H9 (cell line): ENCODE data around the gene CRYGA. TPM values are rescaled to one million over a fixed set of nuclear protein-coding genes. Genes with fewer than 3 reads are reported as not detected.

Experiments
- DNase-seq: peaks from one replicate; pipeline ENCODE4 v3.0.0-alpha.2; 2017
- H2AFZ ChIP-seq: one replicate; pipeline ENCODE4 v1.6.1; 2013; ENCODE audit warnings: mild to moderate bottlenecking, low read length, control low read depth, moderate library complexity
- H2AK5ac ChIP-seq: 2 replicates; pipeline ENCODE4 v1.6.1; 2013; ENCODE audit warnings: low read length, control low read depth, mixed read lengths; ENCODE audit not compliant: insufficient read length
- H2BK120ac ChIP-seq: one replicate; pipeline ENCODE4 v1.6.1; 2013; ENCODE audit warnings: low read depth, mild to moderate bottlenecking, low read length, control low read depth, inconsistent platforms; ENCODE audit not compliant: poor library complexity, severe bottlenecking
- H2BK12ac ChIP-seq: 2 replicates; pipeline ENCODE4 v1.6.1; 2013; ENCODE audit warnings: low read length, control low read depth, mixed read lengths, low read depth; ENCODE audit not compliant: insufficient read length
- H2BK15ac ChIP-seq: 2 replicates; pipeline ENCODE4 v1.6.1; 2013; ENCODE audit warnings: low read depth, low read length, control low read depth
- H2BK20ac ChIP-seq: one replicate; pipeline ENCODE4 v1.6.1; 2013; ENCODE audit warnings: low read depth, mild to moderate bottlenecking, low read length, control low read depth, inconsistent platforms; ENCODE audit not compliant: poor library complexity, severe bottlenecking
- H2BK5ac ChIP-seq: 2 replicates; pipeline ENCODE4 v1.6.1; 2013; ENCODE audit warnings: low read length, control low read depth, mixed read lengths; ENCODE audit not compliant: insufficient read length
- H3K14ac ChIP-seq: 2 replicates; pipeline ENCODE4 v1.6.1; 2013; ENCODE audit warnings: low read length, control low read depth; ENCODE audit not compliant: insufficient read depth
- H3K18ac ChIP-seq: 2 replicates; pipeline ENCODE4 v1.6.1; 2013; ENCODE audit warnings: low read depth, mild to moderate bottlenecking, mixed read lengths, low read length, control low read depth; ENCODE audit not compliant: insufficient read length
- H3K23ac ChIP-seq: 2 replicates; pipeline ENCODE4 v1.6.1; 2013; ENCODE audit warnings: low read length, control low read depth, mixed read lengths, low read depth; ENCODE audit not compliant: insufficient read length
- H3K23me2 ChIP-seq: 2 replicates; pipeline ENCODE4 v1.6.1; 2013; ENCODE audit warnings: low read depth, mild to moderate bottlenecking, mixed read lengths, low read length, control low read depth; ENCODE audit not compliant: insufficient read length, poor library complexity, severe bottlenecking
- H3K27ac ChIP-seq: 2 replicates; pipeline ENCODE4 v1.5.1; 2013; ENCODE audit warnings: low read length, control low read depth, mixed read lengths, low read depth; ENCODE audit not compliant: insufficient read length
- H3K27me3 ChIP-seq: 2 replicates; pipeline ENCODE4 v1.6.1; 2013; ENCODE audit warnings: low read length, control low read depth, inconsistent platforms; ENCODE audit not compliant: insufficient read depth
- H3K4ac ChIP-seq: 2 replicates; pipeline ENCODE4 v1.6.1; 2013; ENCODE audit warnings: low read depth, mild to moderate bottlenecking, control low read depth, inconsistent platforms, low read length, moderate library complexity
- H3K4me1 ChIP-seq: 2 replicates; pipeline ENCODE4 v1.6.1; 2013; ENCODE audit warnings: low read length, control low read depth, inconsistent platforms; ENCODE audit not compliant: insufficient read depth
- H3K4me2 ChIP-seq: 2 replicates; pipeline ENCODE4 v1.6.1; 2013; ENCODE audit warnings: low read length, control low read depth, mixed read lengths; ENCODE audit not compliant: insufficient read length, insufficient read depth
- H3K56ac ChIP-seq: 2 replicates; pipeline ENCODE4 v1.6.1; 2013; ENCODE audit warnings: low read depth, mild to moderate bottlenecking, mixed read lengths, low read length, control low read depth; ENCODE audit not compliant: insufficient read length
- H3K79me1 ChIP-seq: 2 replicates; pipeline ENCODE4 v1.6.1; 2013; ENCODE audit warnings: low read depth, mild to moderate bottlenecking, moderate library complexity, low read length, control low read depth, inconsistent platforms; ENCODE audit not compliant: insufficient read depth, poor library complexity, severe bottlenecking
- H3K79me2 ChIP-seq: 2 replicates; pipeline ENCODE4 v1.6.1; 2013; ENCODE audit warnings: low read length, control low read depth, inconsistent platforms; ENCODE audit not compliant: insufficient read depth
- H3K9ac ChIP-seq: 2 replicates; pipeline ENCODE4 v1.6.1; 2013; ENCODE audit warnings: low read length, control low read depth, mixed read lengths; ENCODE audit not compliant: insufficient read length; ENCODE audit errors: extremely low read depth
- H3K9me3 ChIP-seq: one replicate; pipeline ENCODE4 v1.6.1; 2013; ENCODE audit warnings: low read depth, low read length, inconsistent platforms; ENCODE audit not compliant: control insufficient read depth
- H3T11ph ChIP-seq: one replicate; pipeline ENCODE4 v1.6.1; 2013; ENCODE audit warnings: mild to moderate bottlenecking, low read length, control low read depth, inconsistent platforms
- H4K20me1 ChIP-seq: one replicate; pipeline ENCODE4 v1.6.1; 2013; ENCODE audit not compliant: control insufficient read depth, insufficient read length, insufficient read depth
- H4K5ac ChIP-seq: 2 replicates; pipeline ENCODE4 v1.6.1; 2013; ENCODE audit warnings: low read depth, mild to moderate bottlenecking, mixed read lengths, low read length, control low read depth; ENCODE audit not compliant: insufficient read length
- H4K8ac ChIP-seq: replicated peaks from 2 replicates; pipeline ENCODE4 v1.6.1; 2013; ENCODE audit warnings: low read length, control low read depth, mixed read lengths, low read depth; ENCODE audit not compliant: insufficient read length
- H4K91ac ChIP-seq: 2 replicates; pipeline ENCODE4 v1.6.1; 2013; ENCODE audit warnings: low read depth, mild to moderate bottlenecking, moderate library complexity, mixed read lengths, low read length, control low read depth; ENCODE audit not compliant: insufficient read length
- H3K27ac Mint-ChIP-seq, 3 experiments: 2 replicates in 2 of 3; 3 replicates in 1 of 3; pipeline ENCODE4 v1.8.0; 2020 to 2021; ENCODE audit warnings: mixed read lengths in 3 of 3, mild to moderate bottlenecking in 1 of 3, moderate library complexity in 1 of 3
- H3K27me3 Mint-ChIP-seq: 2 replicates; pipeline ENCODE4 v1.8.0; 2021; ENCODE audit warnings: low read depth, mild to moderate bottlenecking, moderate library complexity, mixed read lengths
- H3K36me3 Mint-ChIP-seq, 3 experiments: 2 replicates in 2 of 3; 3 replicates in 1 of 3; pipeline ENCODE4 v1.8.0; 2020 to 2021; ENCODE audit warnings: low read depth in 3 of 3, mixed read lengths in 3 of 3; ENCODE audit not compliant: insufficient read depth in 1 of 3
- H3K4me1 Mint-ChIP-seq, 2 experiments: 2 replicates each; pipeline ENCODE4 v1.8.0; 2020; ENCODE audit warnings: mixed read lengths in 2 of 2
- H3K4me3 Mint-ChIP-seq, 2 experiments: 2 replicates in 1 of 2; 3 replicates in 1 of 2; pipeline ENCODE4 v1.8.0; 2020 to 2021; ENCODE audit warnings: mild to moderate bottlenecking in 2 of 2, mixed read lengths in 2 of 2, moderate library complexity in 1 of 2
- H3K9me3 Mint-ChIP-seq, 2 experiments: 2 replicates in 1 of 2; 3 replicates in 1 of 2; pipeline ENCODE4 v1.8.0; 2020; ENCODE audit warnings: mild to moderate bottlenecking in 2 of 2, mixed read lengths in 2 of 2, moderate library complexity in 1 of 2
- WGBS: extraction: QIAGEN DNeasy Blood & Tissue Kit; methylation state at CpG from one replicate; pipeline ENCODE4 v1.1.7; 2013; ENCODE audit warnings: missing lambda C conversion rate, low lambda C conversion rate, mixed read lengths; ENCODE audit not compliant: insufficient read length; ENCODE audit errors: extremely low coverage; 5-methylcytosine and 5-hydroxymethylcytosine counted together
- total RNA-seq: library from RNA; stranded (reverse); gene quantifications from 2 replicates; pipeline ENCODE4 v1.2.1, GENCODE V29; 2021
- TF ChIP-seq, protein P1 (sequence below): fragments of 200-600 bp; sonication (generic); conservative IDR thresholded peaks from 3 replicates; pipeline ENCODE4 v1.8.0; 2021; ENCODE audit warnings: antibody characterized with exemption, mild to moderate bottlenecking

CRYGA gene
- total RNA-seq, 1 experiment from 2014 or later = not detected

DNA sequence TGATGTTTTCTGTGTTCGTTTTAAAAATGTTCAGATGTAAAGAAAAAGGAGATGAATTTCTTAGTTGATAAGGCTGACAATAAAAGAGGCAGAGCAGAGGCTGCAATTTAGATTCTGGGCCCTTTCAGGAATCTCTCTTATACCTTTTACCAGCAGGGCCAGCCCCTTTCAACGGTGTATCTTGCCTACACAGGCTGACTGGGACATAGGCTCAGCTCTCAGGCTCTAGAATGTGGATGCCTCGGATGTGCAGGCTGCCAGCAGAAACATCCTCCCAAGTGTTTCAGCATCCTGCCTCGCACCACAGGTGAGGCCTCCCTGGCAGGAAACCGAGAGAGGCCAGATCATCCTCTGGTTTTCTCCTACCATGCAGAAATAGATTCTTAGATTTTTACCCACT, 23.1 kb upstream of the CRYGA start:
- H3K18ac ChIP-seq = no peak overlapping the region
- H2BK5ac ChIP-seq = no peak overlapping the region
- no peaks in the 10 kb centered on the region for H4K20me1 ChIP-seq
- H3T11ph ChIP-seq = no peak overlapping the region
- no peaks in the 10 kb centered on the region for H3K9me3 Mint-ChIP-seq
- H3K23ac ChIP-seq = no peak overlapping the region
- no peak overlapping the region; a peak in 2 of 7 replicates for H3K27ac Mint-ChIP-seq
- no peaks in the 10 kb centered on the region for H3K27me3 ChIP-seq
- no peak overlapping the region for H3K14ac ChIP-seq
- H3K9me3 ChIP-seq = no peaks in the 10 kb centered on the region
- no peak overlapping the region for H2BK12ac ChIP-seq
- H3K4me3 Mint-ChIP-seq = peak overlapping the region in 1 of 2 experiments; percentile 45; a peak in 2 of 5 replicates
- no peaks in the 10 kb centered on the region for H3K27me3 Mint-ChIP-seq
- no peak overlapping the region for H3K27ac ChIP-seq
- H3K36me3 Mint-ChIP-seq = no peaks in the 10 kb centered on the region
- H3K4me1 ChIP-seq = peaks cover 8% of the 10 kb centered on the region
- no peak overlapping the region for H3K9ac ChIP-seq
- H2BK20ac ChIP-seq = no peak overlapping the region
- no peak overlapping the region for H4K5ac ChIP-seq
- H3K79me2 ChIP-seq = no peaks in the 10 kb centered on the region
- no peak overlapping the region for H3K4me2 ChIP-seq
- no peak overlapping the region for H4K8ac ChIP-seq
- no CpG with 5 or more reads among the region's 5 CpGs for WGBS
- H2AK5ac ChIP-seq = no peak overlapping the region
- no peak overlapping the region for H2BK15ac ChIP-seq
- TF ChIP-seq, protein P1, sequence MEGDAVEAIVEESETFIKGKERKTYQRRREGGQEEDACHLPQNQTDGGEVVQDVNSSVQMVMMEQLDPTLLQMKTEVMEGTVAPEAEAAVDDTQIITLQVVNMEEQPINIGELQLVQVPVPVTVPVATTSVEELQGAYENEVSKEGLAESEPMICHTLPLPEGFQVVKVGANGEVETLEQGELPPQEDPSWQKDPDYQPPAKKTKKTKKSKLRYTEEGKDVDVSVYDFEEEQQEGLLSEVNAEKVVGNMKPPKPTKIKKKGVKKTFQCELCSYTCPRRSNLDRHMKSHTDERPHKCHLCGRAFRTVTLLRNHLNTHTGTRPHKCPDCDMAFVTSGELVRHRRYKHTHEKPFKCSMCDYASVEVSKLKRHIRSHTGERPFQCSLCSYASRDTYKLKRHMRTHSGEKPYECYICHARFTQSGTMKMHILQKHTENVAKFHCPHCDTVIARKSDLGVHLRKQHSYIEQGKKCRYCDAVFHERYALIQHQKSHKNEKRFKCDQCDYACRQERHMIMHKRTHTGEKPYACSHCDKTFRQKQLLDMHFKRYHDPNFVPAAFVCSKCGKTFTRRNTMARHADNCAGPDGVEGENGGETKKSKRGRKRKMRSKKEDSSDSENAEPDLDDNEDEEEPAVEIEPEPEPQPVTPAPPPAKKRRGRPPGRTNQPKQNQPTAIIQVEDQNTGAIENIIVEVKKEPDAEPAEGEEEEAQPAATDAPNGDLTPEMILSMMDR = no peak
- no peak overlapping the region for H3K56ac ChIP-seq
- no peak for DNase-seq
- no peak overlapping the region for H4K91ac ChIP-seq
- no peak overlapping the region for H2BK120ac ChIP-seq
- H3K23me2 ChIP-seq = peaks cover 4% of the 10 kb centered on the region
- H3K79me1 ChIP-seq = no peaks in the 10 kb centered on the region
- no peak overlapping the region for H2AFZ ChIP-seq
- H3K4ac ChIP-seq = no peak overlapping the region
- H3K4me1 Mint-ChIP-seq = peaks cover 66 to 79% of the 10 kb centered on the region in 2 experiments
